K562 (cell line): ENCODE results near the gene LZTS3. TPM values are rescaled to one million over a fixed set of nuclear protein-coding genes. Genes with fewer than 3 reads are reported as not detected.
A peak's percentile ranks its signal among the peaks of the same experiment; 100 is the strongest.

Source experiments
- ARID1B ChIP-seq: fragments of 450-650 bp; IDR thresholded peaks from 2 replicates; pipeline ENCODE4 v1.6.1; 2016; ENCODE audit warnings: antibody characterized with exemption, mild to moderate bottlenecking, inconsistent platforms
- EHMT2 ChIP-seq: fragments of 450-650 bp; IDR thresholded peaks from 2 replicates; pipeline ENCODE4 v1.6.1; 2018; ENCODE audit warnings: antibody characterized with exemption
- EP400 ChIP-seq: fragments of 450-650 bp; IDR thresholded peaks from 2 replicates; pipeline ENCODE4 v1.6.1; 2017; ENCODE audit warnings: antibody characterized with exemption, mild to moderate bottlenecking, moderate library complexity
- FOXJ2 ChIP-seq: fragments of 200-800 bp; sonication (Bioruptor generic); IDR thresholded peaks from 2 replicates; pipeline ENCODE4 v1.6.1; 2016; ENCODE audit warnings: missing genetic modification characterization, missing compliant biosample characterization
- MAFF ChIP-seq: IDR thresholded peaks from 2 replicates; pipeline ENCODE4 v1.6.1; 2012; ENCODE audit warnings: low read length, improper control_type of control experiment
- MAFG ChIP-seq: fragments of 450-650 bp; conservative IDR thresholded peaks from 2 replicates; pipeline ENCODE4 v1.6.1; 2016; ENCODE audit warnings: missing genetic modification characterization, missing compliant biosample characterization
- MCM2 ChIP-seq: fragments of 450-650 bp; IDR thresholded peaks from 2 replicates; pipeline ENCODE4 v1.6.1; 2017; ENCODE audit warnings: low read depth, mild to moderate bottlenecking
- RBM25 ChIP-seq: fragments of 200-400 bp; formaldehyde crosslinking; IDR thresholded peaks from 2 replicates; pipeline ENCODE4 v1.6.1; 2018; ENCODE audit warnings: low read length, low read depth, moderate library complexity; ENCODE audit not compliant: severe bottlenecking
- ZEB2 ChIP-seq: fragments of 450-650 bp; IDR thresholded peaks from 2 replicates; pipeline ENCODE4 v1.6.1; 2016
- polyA plus RNA-seq, 8 experiments: library from polyadenylated mRNA; depleted of rRNA in 4 of 8; stranded (reverse) in 5 of 8; unstranded in 3 of 8; fragments of >200 nt; fragmentation: Nextera tagmentation in 2 of 8; fragmentation: Illumina TruSeq in 1 of 8; extraction: Ambion mirVana in 2 of 8; extraction: Trizol in 1 of 8; gene quantifications; 2 replicates each; pipeline versions ENCODE4 v1.2.1 to v1.2.3, GENCODE V29; 2011 to 2014; ENCODE audit warnings: inconsistent platforms in 1 of 8, missing spikeins in 1 of 8
- total RNA-seq, 7 experiments: library from RNA; depleted of rRNA in 6 of 7; stranded (reverse); fragments of >200 nt in 6 of 7; fragmentation: Illumina TruSeq in 2 of 7; extraction: Trizol in 2 of 7; gene quantifications; 2 replicates each; pipeline versions ENCODE4 v1.2.1 to v1.2.3, GENCODE V29; 2011 to 2021; ENCODE audit warnings: low replicate concordance in 1 of 7
- TF ChIP-seq, protein P1 (sequence below): fragments of 200-800 bp; sonication (Bioruptor generic); IDR thresholded peaks from 2 replicates; pipeline ENCODE4 v1.6.1; 2017; ENCODE audit warnings: missing genetic modification characterization, missing compliant biosample characterization
- TF ChIP-seq, protein P2 (sequence below): fragments of 450-650 bp; IDR thresholded peaks from 2 replicates; pipeline ENCODE4 v1.6.1; 2016; ENCODE audit warnings: low read depth, mild to moderate bottlenecking, moderate library complexity
- TF ChIP-seq, protein P3 (sequence below): fragments of 450-650 bp; conservative IDR thresholded peaks from 2 replicates; pipeline ENCODE4 v1.6.1; 2016; ENCODE audit warnings: missing genetic modification characterization, low read depth, mild to moderate bottlenecking, missing compliant biosample characterization, moderate library complexity
- TF ChIP-seq, protein P4 (sequence below): fragments of 450-650 bp; IDR thresholded peaks from 2 replicates; pipeline ENCODE4 v1.7.1; 2018; ENCODE audit warnings: mild to moderate bottlenecking, low read depth; ENCODE audit not compliant: partially characterized antibody
- TF ChIP-seq, protein P5 (sequence below): fragments of 450-650 bp; formaldehyde crosslinking; IDR thresholded peaks from 2 replicates; pipeline ENCODE4 v1.4.0; 2022; ENCODE audit warnings: missing genetic modification characterization
- TF ChIP-seq, protein P6 (sequence below): fragments of 450-650 bp; formaldehyde crosslinking; IDR thresholded peaks from 2 replicates; pipeline ENCODE4 v1.4.0; 2020; ENCODE audit warnings: mild to moderate bottlenecking
- TF ChIP-seq, protein P7 (sequence below): fragments of 450-650 bp; conservative IDR thresholded peaks from 2 replicates; pipeline ENCODE4 v1.6.1; 2016; ENCODE audit warnings: missing genetic modification characterization, low read depth, mild to moderate bottlenecking, control low read depth, missing compliant biosample characterization

The LZTS3 gene
- total and polyA plus RNA-seq, 9 of the 15 experiments (the other 6 are each of a cell fraction or from before 2014, with no cell fraction given), result 0.07 to 2.9 (median 2.0) TPM

DNA sequence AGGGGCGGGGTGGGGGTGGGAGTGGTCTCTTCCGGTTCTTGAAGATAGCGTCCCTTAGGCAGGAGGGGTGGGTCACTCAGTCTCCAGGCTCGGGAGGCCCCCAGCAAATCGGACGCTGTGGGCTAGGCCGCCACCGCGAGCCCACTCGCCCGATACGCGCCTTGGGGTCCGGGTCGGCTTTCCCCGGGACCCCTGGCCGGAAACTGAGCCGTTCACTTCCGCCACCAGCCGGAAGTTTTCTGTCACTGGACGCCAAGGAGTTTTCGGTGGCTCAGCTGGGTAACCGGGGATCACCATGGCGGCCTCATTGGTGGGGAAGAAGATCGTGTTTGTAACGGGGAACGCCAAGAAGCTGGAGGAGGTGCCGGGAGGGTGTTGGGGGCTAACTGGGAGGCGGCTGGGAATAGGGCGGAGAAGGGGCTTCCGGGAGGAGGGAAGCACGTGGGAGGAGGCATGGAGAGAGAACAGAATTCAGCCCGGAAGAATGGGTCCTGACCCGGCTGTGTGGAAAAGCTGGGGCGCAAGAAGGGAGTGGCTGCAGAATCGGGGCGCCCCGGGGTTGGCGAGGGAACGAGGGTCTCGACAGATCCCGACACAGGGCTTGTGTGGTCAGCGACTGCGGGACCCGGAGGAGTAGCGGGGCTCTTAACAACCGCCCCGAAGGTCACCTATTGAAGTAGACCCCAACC lies 36.1 kb upstream of the LZTS3 start, which contains the start of gene ITPA (continued):
- TF ChIP-seq MAFF, result no peak
- peak; percentile 63; the same call in 1 of the 2 replicates for TF ChIP-seq EHMT2
- TF ChIP-seq, protein P1, sequence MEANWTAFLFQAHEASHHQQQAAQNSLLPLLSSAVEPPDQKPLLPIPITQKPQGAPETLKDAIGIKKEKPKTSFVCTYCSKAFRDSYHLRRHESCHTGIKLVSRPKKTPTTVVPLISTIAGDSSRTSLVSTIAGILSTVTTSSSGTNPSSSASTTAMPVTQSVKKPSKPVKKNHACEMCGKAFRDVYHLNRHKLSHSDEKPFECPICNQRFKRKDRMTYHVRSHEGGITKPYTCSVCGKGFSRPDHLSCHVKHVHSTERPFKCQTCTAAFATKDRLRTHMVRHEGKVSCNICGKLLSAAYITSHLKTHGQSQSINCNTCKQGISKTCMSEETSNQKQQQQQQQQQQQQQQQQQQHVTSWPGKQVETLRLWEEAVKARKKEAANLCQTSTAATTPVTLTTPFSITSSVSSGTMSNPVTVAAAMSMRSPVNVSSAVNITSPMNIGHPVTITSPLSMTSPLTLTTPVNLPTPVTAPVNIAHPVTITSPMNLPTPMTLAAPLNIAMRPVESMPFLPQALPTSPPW (CRISPR knock-in tag), result peak; percentile 33; the same call in 1 of the 2 replicates
- TF ChIP-seq, protein P2, sequence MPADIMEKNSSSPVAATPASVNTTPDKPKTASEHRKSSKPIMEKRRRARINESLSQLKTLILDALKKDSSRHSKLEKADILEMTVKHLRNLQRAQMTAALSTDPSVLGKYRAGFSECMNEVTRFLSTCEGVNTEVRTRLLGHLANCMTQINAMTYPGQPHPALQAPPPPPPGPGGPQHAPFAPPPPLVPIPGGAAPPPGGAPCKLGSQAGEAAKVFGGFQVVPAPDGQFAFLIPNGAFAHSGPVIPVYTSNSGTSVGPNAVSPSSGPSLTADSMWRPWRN, result no peak
- TF ChIP-seq MAFG (tag), result no peak
- TF ChIP-seq, protein P3, sequence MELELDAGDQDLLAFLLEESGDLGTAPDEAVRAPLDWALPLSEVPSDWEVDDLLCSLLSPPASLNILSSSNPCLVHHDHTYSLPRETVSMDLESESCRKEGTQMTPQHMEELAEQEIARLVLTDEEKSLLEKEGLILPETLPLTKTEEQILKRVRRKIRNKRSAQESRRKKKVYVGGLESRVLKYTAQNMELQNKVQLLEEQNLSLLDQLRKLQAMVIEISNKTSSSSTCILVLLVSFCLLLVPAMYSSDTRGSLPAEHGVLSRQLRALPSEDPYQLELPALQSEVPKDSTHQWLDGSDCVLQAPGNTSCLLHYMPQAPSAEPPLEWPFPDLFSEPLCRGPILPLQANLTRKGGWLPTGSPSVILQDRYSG (tag), result no peak
- TF ChIP-seq ZEB2, result no peak
- TF ChIP-seq RBM25, result no peak
- TF ChIP-seq, protein P4, sequence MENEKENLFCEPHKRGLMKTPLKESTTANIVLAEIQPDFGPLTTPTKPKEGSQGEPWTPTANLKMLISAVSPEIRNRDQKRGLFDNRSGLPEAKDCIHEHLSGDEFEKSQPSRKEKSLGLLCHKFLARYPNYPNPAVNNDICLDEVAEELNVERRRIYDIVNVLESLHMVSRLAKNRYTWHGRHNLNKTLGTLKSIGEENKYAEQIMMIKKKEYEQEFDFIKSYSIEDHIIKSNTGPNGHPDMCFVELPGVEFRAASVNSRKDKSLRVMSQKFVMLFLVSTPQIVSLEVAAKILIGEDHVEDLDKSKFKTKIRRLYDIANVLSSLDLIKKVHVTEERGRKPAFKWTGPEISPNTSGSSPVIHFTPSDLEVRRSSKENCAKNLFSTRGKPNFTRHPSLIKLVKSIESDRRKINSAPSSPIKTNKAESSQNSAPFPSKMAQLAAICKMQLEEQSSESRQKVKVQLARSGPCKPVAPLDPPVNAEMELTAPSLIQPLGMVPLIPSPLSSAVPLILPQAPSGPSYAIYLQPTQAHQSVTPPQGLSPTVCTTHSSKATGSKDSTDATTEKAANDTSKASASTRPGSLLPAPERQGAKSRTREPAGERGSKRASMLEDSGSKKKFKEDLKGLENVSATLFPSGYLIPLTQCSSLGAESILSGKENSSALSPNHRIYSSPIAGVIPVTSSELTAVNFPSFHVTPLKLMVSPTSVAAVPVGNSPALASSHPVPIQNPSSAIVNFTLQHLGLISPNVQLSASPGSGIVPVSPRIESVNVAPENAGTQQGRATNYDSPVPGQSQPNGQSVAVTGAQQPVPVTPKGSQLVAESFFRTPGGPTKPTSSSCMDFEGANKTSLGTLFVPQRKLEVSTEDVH, result peak; percentile 79
- TF ChIP-seq, protein P5, sequence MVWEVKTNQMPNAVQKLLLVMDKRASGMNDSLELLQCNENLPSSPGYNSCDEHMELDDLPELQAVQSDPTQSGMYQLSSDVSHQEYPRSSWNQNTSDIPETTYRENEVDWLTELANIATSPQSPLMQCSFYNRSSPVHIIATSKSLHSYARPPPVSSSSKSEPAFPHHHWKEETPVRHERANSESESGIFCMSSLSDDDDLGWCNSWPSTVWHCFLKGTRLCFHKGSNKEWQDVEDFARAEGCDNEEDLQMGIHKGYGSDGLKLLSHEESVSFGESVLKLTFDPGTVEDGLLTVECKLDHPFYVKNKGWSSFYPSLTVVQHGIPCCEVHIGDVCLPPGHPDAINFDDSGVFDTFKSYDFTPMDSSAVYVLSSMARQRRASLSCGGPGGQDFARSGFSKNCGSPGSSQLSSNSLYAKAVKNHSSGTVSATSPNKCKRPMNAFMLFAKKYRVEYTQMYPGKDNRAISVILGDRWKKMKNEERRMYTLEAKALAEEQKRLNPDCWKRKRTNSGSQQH (CRISPR knock-in tag), result 0 out of 2 replicates have a peak, but pooled peaks have one; percentile 30
- TF ChIP-seq, protein P6, sequence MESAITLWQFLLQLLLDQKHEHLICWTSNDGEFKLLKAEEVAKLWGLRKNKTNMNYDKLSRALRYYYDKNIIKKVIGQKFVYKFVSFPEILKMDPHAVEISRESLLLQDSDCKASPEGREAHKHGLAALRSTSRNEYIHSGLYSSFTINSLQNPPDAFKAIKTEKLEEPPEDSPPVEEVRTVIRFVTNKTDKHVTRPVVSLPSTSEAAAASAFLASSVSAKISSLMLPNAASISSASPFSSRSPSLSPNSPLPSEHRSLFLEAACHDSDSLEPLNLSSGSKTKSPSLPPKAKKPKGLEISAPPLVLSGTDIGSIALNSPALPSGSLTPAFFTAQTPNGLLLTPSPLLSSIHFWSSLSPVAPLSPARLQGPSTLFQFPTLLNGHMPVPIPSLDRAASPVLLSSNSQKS, result no peak
- TF ChIP-seq ARID1B, result peak; percentile 8; the same call in 1 of the 2 replicates
- TF ChIP-seq, protein P7, sequence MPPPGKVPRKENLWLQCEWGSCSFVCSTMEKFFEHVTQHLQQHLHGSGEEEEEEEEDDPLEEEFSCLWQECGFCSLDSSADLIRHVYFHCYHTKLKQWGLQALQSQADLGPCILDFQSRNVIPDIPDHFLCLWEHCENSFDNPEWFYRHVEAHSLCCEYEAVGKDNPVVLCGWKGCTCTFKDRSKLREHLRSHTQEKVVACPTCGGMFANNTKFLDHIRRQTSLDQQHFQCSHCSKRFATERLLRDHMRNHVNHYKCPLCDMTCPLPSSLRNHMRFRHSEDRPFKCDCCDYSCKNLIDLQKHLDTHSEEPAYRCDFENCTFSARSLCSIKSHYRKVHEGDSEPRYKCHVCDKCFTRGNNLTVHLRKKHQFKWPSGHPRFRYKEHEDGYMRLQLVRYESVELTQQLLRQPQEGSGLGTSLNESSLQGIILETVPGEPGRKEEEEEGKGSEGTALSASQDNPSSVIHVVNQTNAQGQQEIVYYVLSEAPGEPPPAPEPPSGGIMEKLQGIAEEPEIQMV (tag), result no peak
- TF ChIP-seq FOXJ2 (tag), result no peak
- peak; percentile 96 for TF ChIP-seq EP400
- no peak for TF ChIP-seq MCM2
